ENCODE results near the gene CYBA. TPM values are rescaled to one million over a fixed set of nuclear protein-coding genes. Genes with fewer than 3 reads are reported as not detected.

CYBA gene
- total RNA-seq, 2 donors from 2014 or later: 368 to 389 TPM

GRCh38 chr16:88686062-88686438, 35.2 kb upstream of the CYBA start:
- no peaks in the 10 kb centered on the region for H3K36me3 ChIP-seq
- no peak for DNase-seq
- H3K27me3 ChIP-seq: peaks cover 7% of the 10 kb centered on the region
- no peak overlapping the region for H3K27ac ChIP-seq
- H3K9me3 ChIP-seq: no peaks in the 10 kb centered on the region
- H3K9ac ChIP-seq (ENCODE audit: low read depth in 2 of 2, low read length in 2 of 2): peak overlapping the region; percentile 40 to 46
- H3K4me1 ChIP-seq: peaks cover 13% of the 10 kb centered on the region
- H3K4me3 ChIP-seq: peak overlapping the region; percentile 56
- intact Hi-C loops (cut with DNase I): no loop called here
- TF ChIP-seq CTCF (IDR thresholded peaks at IDR 0.05): no peak

- Histone ChIP-seq H3K9ac (ENCODE audit: low read depth in 2 of 2, low read length in 2 of 2) (peak overlapping the region; percentile 40 to 46), H3K27me3 (peaks cover 7% of the 10 kb centered on the region), H3K27ac (no peak overlapping the region)
Observed at GRCh38 chr16:88685156-88686061, 34.6 kb upstream of the CYBA start.

GRCh38 chr16:88684569-88685155, 33.8 kb upstream of the CYBA start:
- peaks cover 7% of the 10 kb centered on the region for H3K27me3 ChIP-seq

More at GRCh38 chr16:88685156-88686061, 34.6 kb upstream of the CYBA start:
- peak; percentile 24 for TF ChIP-seq CTCF (IDR thresholded peaks at IDR 0.05)
- no peaks in the 10 kb centered on the region for H3K9me3 ChIP-seq
- no peak for DNase-seq
- H3K4me3 ChIP-seq: peak overlapping the region; percentile 56
- intact Hi-C loops (cut with DNase I): no loop called here
- peaks cover 13% of the 10 kb centered on the region for H3K4me1 ChIP-seq
- no peaks in the 10 kb centered on the region for H3K36me3 ChIP-seq

GRCh38 chr16:88681709-88682451, 31.0 kb upstream of the CYBA start:
- no peak for TF ChIP-seq CTCF (IDR thresholded peaks at IDR 0.05)
- no peak for DNase-seq
- intact Hi-C loops (cut with DNase I): no loop called here
- no peak overlapping the region for H3K4me3 ChIP-seq
- peak overlapping the region; percentile 68 for H3K27ac ChIP-seq
- H3K9ac ChIP-seq (ENCODE audit: low read depth in 2 of 2, low read length in 2 of 2): peak overlapping the region in 1 of 2 donors; percentile 46
- H3K9me3 ChIP-seq: no peaks in the 10 kb centered on the region
- H3K4me1 ChIP-seq: peaks cover 8% of the 10 kb centered on the region
- H3K27me3 ChIP-seq: peaks cover 15% of the 10 kb centered on the region
- H3K36me3 ChIP-seq: no peaks in the 10 kb centered on the region

More at GRCh38 chr16:88684569-88685155, 33.8 kb upstream of the CYBA start:
- H3K4me3 ChIP-seq: no peak overlapping the region
- intact Hi-C loops (cut with DNase I): no loop called here
- H3K9me3 ChIP-seq: no peaks in the 10 kb centered on the region
- no peak for TF ChIP-seq CTCF (IDR thresholded peaks at IDR 0.05)
- H3K9ac ChIP-seq (ENCODE audit: low read depth in 2 of 2, low read length in 2 of 2): peak overlapping the region in 1 of 2 donors; percentile 40
- no peak for DNase-seq
- H3K36me3 ChIP-seq: no peaks in the 10 kb centered on the region
- H3K4me1 ChIP-seq: peaks cover 13% of the 10 kb centered on the region
- H3K27ac ChIP-seq: no peak overlapping the region

GRCh38 chr16:88681084-88681680, 30.3 kb upstream of the CYBA start:
- TF ChIP-seq CTCF (IDR thresholded peaks at IDR 0.05): peak; percentile 54
- Histone ChIP-seq H3K36me3 (no peaks in the 10 kb centered on the region), H3K9me3 (no peaks in the 10 kb centered on the region), H3K4me3 (no peak overlapping the region), H3K27me3 (peaks cover 15% of the 10 kb centered on the region), H3K4me1 (peaks cover 4% of the 10 kb centered on the region), H3K9ac (ENCODE audit: low read depth in 2 of 2, low read length in 2 of 2) (peak overlapping the region in 1 of 2 donors; percentile 30), H3K27ac (peak overlapping the region; percentile 68)
- intact Hi-C loops (cut with DNase I): no loop called here
- peak; percentile 61 for DNase-seq
